Measurements from ENCODE around the gene POLRMT.

Gene POLRMT

DNA sequence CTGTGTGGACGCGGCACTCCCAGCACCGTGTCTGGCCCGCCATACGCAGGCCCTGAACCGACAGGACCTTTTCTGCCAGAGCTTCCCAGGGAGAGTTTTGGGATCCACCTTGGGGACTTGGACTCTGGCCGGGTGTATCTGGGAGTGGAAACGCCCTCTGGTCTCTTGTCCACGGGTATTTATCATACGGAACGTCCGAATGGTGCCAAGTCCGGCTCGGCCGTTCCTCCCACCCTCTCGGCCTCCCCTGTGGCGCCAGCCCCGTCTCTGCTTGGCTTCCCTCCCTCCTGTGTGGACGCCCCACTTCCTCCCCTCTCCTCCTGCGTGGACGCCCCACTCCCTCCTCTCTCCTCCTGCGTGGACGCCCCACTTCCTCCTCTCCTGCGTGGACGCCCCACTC, 31.5 kb downstream of the POLRMT start:
- POLR2A ChIA-PET, result no interaction called here
- no peaks in the 10 kb centered on the region for H3K9me3 ChIP-seq (ENCODE audit: control insufficient read depth, insufficient read depth, low read depth, low read length)
- CTCF ChIA-PET, result no interaction called here
- no peaks in the 10 kb centered on the region; a peak in 1 of 3 replicates for H3K36me3 ChIP-seq (ENCODE audit: control insufficient read depth in 2 of 2, insufficient read depth in 1 of 2, low read length in 2 of 2)
- H3K4me3 ChIP-seq (ENCODE audit: low read depth, low read length), result no peak overlapping the region
- TF ChIP-seq ZNF768 (tag by site-specific recombination; IDR thresholded peaks at IDR 0.05) (no peak), TCF7L2 (IDR thresholded peaks at IDR 0.05; ENCODE audit: borderline replicate concordance, low read depth, low read length) (no peak), ZNF626 (tag by site-specific recombination; IDR thresholded peaks at IDR 0.05) (no peak), ZIC2 (tag by site-specific recombination; IDR thresholded peaks at IDR 0.05) (no peak)
- TF ChIP-seq, protein P1, sequence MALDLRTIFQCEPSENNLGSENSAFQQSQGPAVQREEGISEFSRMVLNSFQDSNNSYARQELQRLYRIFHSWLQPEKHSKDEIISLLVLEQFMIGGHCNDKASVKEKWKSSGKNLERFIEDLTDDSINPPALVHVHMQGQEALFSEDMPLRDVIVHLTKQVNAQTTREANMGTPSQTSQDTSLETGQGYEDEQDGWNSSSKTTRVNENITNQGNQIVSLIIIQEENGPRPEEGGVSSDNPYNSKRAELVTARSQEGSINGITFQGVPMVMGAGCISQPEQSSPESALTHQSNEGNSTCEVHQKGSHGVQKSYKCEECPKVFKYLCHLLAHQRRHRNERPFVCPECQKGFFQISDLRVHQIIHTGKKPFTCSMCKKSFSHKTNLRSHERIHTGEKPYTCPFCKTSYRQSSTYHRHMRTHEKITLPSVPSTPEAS (tag by site-specific recombination; IDR thresholded peaks at IDR 0.05), result no peak
- TF ChIP-seq, protein P2, sequence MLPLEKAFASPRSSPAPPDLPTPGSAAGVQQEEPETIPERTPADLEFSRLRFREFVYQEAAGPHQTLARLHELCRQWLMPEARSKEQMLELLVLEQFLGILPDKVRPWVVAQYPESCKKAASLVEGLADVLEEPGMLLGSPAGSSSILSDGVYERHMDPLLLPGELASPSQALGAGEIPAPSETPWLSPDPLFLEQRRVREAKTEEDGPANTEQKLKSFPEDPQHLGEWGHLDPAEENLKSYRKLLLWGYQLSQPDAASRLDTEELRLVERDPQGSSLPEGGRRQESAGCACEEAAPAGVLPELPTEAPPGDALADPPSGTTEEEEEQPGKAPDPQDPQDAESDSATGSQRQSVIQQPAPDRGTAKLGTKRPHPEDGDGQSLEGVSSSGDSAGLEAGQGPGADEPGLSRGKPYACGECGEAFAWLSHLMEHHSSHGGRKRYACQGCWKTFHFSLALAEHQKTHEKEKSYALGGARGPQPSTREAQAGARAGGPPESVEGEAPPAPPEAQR (tag by site-specific recombination; IDR thresholded peaks at IDR 0.05), result no peak
- no peaks in the 10 kb centered on the region for H3K4me1 ChIP-seq (ENCODE audit: control insufficient read depth, insufficient read depth, low read length)
- no peak overlapping the region for H3K27ac ChIP-seq (ENCODE audit: extremely low read depth, low read depth, low read length)

DNA sequence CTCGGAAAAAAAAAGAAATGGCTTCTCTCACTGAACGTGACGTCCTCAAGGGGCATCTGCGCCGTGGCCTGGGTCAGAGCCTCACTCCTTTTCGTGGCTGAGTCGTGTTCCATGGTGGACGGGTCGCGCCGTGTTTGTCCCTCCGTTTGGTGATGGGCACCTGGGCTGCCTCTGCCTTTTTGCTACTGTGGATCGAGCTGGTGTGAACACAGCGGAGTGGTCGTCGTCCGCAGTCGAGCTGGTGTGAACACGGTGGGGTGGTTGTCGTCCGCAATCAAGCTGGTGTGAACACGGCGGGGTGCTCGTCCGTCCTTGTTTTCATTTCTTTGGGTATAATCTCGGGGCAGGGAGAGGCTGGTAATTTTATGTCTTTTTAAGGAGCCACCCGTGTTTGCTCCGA, 32.0 kb downstream of the POLRMT start:
- no peak overlapping the region for H3K4me3 ChIP-seq (ENCODE audit: low read depth, low read length)
- H3K27ac ChIP-seq (ENCODE audit: extremely low read depth, low read depth, low read length), result no peak overlapping the region
- no peaks in the 10 kb centered on the region for H3K4me1 ChIP-seq (ENCODE audit: control insufficient read depth, insufficient read depth, low read length)
- CTCF ChIA-PET, result no interaction called here
- TF ChIP-seq, protein P3, sequence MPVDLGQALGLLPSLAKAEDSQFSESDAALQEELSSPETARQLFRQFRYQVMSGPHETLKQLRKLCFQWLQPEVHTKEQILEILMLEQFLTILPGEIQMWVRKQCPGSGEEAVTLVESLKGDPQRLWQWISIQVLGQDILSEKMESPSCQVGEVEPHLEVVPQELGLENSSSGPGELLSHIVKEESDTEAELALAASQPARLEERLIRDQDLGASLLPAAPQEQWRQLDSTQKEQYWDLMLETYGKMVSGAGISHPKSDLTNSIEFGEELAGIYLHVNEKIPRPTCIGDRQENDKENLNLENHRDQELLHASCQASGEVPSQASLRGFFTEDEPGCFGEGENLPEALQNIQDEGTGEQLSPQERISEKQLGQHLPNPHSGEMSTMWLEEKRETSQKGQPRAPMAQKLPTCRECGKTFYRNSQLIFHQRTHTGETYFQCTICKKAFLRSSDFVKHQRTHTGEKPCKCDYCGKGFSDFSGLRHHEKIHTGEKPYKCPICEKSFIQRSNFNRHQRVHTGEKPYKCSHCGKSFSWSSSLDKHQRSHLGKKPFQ (tag by site-specific recombination; IDR thresholded peaks at IDR 0.05), result peak; percentile 79
- TF ChIP-seq ZNF596 (tag by site-specific recombination; IDR thresholded peaks at IDR 0.05), result no peak
- POLR2A ChIA-PET, result no interaction called here
- no peaks in the 10 kb centered on the region; a peak in 1 of 3 replicates for H3K36me3 ChIP-seq (ENCODE audit: control insufficient read depth in 2 of 2, insufficient read depth in 1 of 2, low read length in 2 of 2)
- no peaks in the 10 kb centered on the region for H3K9me3 ChIP-seq (ENCODE audit: control insufficient read depth, insufficient read depth, low read depth, low read length)

DNA sequence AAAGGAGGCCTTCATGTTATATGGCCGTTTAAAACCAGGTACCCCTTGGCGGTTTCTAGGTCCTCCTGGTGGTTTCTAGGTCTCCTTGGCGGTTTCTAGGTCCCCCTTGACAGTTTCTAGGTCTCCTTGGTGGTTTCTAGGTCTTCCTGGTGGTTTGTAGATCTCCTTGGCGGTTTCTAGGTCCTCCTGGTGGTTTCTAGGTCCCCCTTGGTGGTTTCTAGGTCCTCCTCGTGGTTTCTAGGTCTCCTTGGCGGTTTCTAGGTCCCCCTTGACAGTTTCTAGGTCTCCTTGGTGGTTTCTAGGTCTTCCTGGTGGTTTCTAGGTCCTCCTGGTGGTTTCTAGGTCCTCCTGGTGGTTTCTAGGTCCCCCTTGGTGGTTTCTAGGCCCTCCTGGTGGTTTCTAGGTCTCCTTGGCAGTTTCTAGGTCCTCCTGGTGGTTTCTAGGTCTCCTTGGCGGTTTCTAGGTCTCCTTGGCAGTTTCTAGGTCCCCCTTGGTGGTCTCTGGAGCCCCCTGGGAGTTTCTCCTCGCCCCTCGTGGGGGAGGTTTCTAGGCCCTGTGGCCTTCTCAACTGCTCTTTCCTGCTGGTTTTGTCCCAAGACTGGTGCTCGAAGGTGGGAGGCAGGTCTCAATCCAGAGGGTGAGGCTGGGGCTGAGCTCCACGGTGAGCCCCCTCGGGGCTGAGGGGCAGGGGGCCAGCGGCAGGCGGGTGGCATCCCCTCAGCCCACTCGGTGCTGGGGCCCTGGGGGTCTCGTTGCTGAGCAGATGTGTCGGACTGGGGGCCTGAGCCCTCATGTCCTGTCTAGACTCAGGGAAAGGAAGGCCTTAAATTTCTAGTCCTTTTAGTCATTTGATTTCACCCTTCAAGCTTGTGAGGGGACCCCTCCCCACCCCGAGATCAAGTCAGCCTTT, 35.7 kb downstream of the POLRMT start:
- Histone ChIP-seq H3K4me3 (ENCODE audit: low read depth, low read length) (no peak overlapping the region), H3K36me3 (ENCODE audit: control insufficient read depth in 2 of 2, insufficient read depth in 1 of 2, low read length in 2 of 2) (no peaks in the 10 kb centered on the region), H3K9me3 (ENCODE audit: control insufficient read depth, insufficient read depth, low read depth, low read length) (no peaks in the 10 kb centered on the region), H3K4me1 (ENCODE audit: control insufficient read depth, insufficient read depth, low read length) (no peaks in the 10 kb centered on the region), H3K27ac (ENCODE audit: extremely low read depth, low read depth, low read length) (no peak overlapping the region)
- TF ChIP-seq, protein P4, sequence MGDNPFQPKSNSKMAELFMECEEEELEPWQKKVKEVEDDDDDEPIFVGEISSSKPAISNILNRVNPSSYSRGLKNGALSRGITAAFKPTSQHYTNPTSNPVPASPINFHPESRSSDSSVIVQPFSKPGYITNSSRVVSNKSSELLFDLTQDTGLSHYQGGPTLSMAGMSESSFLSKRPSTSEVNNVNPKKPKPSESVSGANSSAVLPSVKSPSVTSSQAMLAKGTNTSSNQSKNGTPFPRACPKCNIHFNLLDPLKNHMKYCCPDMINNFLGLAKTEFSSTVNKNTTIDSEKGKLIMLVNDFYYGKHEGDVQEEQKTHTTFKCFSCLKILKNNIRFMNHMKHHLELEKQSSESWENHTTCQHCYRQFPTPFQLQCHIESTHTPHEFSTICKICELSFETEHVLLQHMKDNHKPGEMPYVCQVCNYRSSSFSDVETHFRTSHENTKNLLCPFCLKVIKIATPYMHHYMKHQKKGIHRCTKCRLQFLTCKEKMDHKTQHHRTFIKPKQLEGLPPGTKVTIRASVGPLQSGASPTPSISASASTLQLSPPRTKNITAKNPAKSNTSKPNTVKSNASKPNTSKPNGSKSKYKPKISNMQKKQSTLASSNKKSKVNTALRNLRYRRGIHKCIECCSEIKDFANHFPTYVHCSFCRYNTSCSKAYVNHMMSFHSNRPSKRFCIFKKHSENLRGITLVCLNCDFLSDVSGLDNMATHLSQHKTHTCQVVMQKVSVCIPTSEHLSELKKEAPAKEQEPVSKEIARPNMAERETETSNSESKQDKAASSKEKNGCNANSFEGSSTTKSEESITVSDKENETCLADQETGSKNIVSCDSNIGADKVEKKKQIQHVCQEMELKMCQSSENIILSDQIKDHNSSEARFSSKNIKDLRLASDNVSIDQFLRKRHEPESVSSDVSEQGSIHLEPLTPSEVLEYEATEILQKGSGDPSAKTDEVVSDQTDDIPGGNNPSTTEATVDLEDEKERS (tag by site-specific recombination; IDR thresholded peaks at IDR 0.05), result 0 out of 2 replicates have a peak, but pooled peaks have one; percentile 25
- TF ChIP-seq, protein P1 (tag by site-specific recombination; IDR thresholded peaks at IDR 0.05), result no peak
- TF ChIP-seq ZNF585B (tag by site-specific recombination; IDR thresholded peaks at IDR 0.05) (no peak), ZNF521 (tag by site-specific recombination; IDR thresholded peaks at IDR 0.05) (no peak), ZNF624 (tag by site-specific recombination; IDR thresholded peaks at IDR 0.05) (no peak)
- TF ChIP-seq, protein P5, sequence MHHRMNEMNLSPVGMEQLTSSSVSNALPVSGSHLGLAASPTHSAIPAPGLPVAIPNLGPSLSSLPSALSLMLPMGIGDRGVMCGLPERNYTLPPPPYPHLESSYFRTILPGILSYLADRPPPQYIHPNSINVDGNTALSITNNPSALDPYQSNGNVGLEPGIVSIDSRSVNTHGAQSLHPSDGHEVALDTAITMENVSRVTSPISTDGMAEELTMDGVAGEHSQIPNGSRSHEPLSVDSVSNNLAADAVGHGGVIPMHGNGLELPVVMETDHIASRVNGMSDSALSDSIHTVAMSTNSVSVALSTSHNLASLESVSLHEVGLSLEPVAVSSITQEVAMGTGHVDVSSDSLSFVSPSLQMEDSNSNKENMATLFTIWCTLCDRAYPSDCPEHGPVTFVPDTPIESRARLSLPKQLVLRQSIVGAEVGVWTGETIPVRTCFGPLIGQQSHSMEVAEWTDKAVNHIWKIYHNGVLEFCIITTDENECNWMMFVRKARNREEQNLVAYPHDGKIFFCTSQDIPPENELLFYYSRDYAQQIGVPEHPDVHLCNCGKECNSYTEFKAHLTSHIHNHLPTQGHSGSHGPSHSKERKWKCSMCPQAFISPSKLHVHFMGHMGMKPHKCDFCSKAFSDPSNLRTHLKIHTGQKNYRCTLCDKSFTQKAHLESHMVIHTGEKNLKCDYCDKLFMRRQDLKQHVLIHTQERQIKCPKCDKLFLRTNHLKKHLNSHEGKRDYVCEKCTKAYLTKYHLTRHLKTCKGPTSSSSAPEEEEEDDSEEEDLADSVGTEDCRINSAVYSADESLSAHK (tag by site-specific recombination; IDR thresholded peaks at IDR 0.05), result peak; percentile 100
- ChIA-PET CTCF (interaction anchor here (0.7 to 1.7 kb wide), 2 partner anchors 9 to 33 kb away, joined by 3 to 10 read pairs; no protein-coding TSS in a partner anchor), POLR2A (interaction anchor here (0.6 kb wide), 1 partner anchor 321 kb away, joined by 3 read pairs; no protein-coding TSS in a partner anchor)
